ENCODE data around the gene CPNE2.
"Not testable (repeated sequence)": the region's sequence is repeated elsewhere in the genome, so short reads cannot be mapped to it uniquely, and the experiment has no call there.

Gene CPNE2

DNA sequence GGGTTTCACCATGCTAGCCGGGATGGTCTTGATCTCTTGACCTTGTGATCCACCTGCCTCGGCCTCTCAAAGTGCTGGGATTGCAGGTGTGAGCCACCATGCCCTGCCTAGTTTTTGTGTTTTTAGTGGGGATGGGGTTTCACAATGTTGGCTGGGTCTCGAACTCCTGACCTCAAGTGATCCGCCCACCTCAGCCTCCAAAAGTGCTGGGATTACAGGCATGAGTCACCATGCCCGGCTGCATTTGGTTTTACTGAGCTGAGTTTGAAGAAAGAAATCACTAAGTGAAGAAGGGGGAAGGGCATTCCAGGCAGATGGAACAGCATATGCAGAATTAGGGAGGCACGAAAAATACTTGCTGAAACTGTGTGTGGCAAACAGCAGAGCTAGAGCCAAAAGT is 7.6 kb downstream of the CPNE2 start:
- DNase-seq, result not testable (repeated sequence)

DNA sequence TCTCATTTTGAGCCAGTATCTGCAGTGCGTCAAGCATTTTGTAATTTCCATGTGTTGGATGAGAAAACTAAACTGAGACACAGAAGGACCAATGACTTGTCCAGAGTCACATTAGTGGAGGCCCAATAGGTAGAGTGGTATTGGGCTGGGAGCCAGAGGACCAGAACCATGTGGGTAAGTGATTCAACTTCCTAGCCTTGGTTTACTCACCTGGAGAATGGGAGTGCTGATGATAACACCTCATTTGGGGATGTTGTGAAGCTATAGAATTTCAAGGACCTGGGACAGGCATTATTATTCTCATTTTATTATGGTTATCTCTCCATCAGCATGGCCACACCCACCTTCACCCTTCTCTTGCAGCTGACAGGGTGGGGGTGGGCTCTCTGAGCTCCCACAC is 8.1 kb downstream of the CPNE2 start:
- DNase-seq, result no peak

DNA sequence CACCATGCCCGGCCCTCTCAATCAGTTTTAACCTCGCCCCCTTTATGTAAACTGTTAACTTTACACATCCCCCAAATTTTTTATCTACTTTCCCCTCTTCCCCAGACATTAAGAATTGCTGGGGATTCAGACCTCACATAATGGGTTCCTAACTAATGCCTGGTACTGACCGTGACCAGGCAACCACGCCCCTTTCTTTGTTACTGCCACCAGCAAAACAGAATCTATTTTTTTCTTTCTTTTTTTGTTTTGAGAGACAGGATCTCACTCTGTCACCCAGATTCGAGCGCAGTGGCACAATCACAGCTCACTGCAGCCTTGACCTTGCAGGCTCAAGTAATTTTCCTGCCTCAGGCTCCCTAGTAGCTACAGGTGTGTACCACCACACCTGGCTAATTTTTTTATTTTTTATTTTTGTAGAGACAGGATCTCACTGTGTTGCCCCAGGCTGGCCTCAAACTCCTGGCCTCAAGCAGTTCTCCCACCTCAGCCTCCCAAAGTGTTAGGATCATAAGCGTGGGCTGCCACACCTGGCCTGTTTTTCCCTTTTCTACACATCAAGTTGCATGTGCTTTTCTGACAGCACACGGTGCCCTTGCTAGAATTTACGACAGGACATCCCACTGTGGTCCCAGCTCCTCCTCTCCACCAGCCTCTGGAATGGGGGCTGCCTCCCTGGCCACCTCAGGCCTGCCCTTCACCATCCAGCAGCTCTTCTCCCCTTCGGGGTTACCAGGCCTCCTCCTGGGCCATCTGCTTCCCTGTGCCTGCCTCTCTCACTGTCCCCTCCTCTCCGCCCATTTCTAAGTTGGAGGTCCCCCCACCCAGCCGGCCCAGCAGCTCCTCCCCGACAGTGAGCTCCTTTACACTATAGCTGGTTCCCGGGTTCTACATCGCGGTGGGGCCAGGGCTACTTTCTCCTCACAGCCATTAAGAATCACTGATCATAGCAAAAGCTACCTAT is 10.8 kb downstream of the CPNE2 start:
- DNase-seq, result no peak

DNA sequence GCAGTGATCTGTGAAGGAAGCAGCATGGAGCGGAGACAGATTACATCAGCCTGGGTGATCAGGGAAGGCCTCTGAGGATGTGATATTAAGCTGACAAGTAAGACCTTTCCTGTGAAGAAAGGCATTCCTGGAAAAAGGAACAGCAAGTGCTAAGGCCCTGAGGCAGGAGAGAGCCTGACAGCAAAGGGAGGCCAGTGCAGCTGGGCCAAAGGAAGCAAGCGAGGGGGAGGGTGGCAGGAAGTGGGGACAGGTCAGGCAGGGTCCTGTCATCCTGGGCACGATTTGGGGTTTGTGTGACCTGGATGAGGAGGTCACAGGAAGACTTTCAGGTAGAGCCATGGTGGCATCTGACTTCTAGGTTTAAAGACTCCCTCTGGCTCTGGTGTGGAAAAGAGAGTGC is 12.3 kb downstream of the CPNE2 start:
- peak; percentile 22 for DNase-seq

DNA sequence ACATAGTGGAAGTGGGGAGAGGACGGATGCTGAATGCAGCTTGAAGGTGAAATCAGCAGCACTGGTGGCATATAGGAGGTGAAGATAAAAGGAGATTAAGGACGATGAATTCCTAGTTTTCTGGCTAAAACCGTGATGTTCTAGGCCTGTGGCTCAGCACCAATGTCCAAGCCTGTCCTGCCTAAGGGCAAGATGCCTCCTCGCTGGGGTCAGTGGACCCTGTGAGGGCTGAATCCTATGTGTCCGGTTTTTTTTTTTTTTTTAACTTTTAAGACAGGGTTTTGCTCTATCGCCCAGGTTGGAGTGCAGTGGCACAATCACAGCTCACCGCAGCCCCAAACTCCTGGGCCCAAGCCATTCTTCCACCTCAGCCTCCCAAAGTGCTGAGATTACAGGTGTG is 12.8 kb downstream of the CPNE2 start:
- no peak for DNase-seq

DNA sequence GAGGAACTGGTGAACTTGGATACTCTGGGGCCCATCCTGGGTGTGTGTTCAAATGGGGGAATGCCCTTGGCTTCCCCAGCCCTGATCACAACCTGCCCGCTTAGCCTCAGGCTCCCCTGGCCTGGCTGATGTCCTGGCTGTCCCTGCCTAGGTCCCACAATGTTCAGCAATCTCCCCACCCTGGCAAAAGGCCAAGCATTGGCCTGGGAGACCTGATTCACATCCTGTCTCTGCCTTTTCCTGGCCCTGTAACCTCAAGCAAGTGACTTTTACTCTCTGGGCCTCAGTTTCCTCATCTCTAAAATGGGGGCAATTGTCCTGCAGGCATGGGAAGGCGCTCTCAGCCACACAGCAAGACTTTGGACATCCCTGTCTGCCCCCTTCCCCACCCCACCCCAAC is 14.4 kb downstream of the CPNE2 start:
- no peak for DNase-seq

DNA sequence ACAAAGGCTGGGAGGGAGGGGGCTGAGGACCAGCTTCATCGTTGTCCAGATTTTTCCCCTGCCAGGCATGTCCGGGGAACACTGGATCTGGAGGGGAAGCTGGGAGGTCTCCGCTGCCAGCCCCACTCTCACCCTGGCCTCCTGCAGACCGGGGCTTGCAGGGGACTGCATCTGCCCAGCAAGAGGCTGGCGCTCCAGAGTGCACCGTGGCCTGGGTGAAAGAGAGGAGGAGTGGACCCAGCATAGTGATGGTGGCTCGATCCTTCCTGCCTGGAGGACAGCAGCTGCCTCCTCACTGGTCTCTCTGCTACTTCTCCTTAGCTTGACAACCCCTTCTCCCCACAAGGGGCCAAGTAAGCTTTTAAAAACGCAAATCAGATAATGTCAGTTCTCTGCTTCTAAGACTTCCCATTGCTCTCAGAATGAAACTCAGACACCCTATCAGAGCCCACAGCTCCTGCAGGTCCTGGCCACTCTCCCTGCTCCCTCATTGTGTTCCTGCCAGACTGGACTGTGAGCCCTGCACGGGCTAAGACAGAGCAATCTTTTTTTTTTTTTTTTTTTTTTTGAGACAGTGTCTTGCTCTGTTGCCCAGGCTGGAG is 15.0 kb downstream of the CPNE2 start:
- DNase-seq, result no peak

DNA sequence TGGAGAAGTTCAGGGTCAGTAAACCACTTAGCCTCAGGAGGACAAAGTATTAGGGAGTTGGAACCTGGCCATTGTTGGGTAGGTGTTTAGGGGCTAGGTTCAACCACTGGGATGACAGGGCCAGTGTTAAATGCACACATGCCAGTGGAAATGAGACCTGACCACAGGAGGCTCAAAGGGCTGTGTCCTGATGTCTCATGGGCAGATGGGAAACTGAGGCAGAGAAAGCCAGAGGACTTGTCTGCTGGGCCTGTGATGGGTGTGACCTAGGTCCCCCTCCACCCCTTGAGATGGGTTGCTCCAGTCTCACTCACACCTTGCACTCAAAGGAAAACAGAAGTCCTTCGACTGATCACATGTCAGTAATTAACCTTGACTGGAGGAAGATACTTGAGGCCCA is 16.0 kb downstream of the CPNE2 start:
- DNase-seq, result no peak

DNA sequence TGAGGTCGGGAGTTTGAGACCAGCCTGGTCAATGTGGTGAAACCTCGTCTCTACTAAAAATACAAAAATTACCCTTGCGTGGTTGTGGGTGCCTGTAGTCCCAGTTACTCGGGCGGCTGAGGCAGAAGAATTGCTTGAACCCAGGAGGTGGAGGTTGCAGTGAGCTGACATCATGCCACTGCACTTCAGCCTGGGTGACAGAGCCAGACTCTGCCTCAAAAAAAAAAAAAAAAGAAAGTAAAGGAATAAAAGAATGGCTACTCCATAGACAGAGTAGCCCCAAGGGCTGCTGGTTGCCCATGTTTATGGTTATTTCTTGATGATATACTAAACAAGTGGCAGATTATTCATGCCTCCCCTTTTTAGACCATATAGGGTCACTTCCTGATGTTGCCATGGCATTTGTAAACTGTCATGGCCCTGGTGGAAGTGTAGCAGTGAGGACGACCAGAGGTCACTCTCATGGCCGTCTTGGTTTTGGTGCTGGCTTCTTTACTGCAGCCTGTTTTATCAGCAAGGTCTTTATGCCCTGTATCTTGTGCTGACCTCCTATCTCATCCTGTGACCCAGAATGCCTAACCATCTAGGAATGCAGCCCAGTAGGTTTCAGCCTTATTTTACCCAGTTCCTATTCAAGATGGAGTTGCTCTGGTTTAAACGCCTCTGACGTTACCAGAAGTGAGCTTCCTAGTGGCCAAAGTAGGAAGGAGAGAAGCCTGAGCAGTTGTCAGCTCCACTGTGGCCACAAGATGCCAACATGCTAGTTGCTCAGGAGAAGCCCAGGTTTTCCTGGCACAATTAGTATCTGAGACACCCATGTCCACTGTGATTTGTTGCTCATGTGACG is 17.1 kb downstream of the CPNE2 start:
- DNase-seq, result not testable (repeated sequence)

DNA sequence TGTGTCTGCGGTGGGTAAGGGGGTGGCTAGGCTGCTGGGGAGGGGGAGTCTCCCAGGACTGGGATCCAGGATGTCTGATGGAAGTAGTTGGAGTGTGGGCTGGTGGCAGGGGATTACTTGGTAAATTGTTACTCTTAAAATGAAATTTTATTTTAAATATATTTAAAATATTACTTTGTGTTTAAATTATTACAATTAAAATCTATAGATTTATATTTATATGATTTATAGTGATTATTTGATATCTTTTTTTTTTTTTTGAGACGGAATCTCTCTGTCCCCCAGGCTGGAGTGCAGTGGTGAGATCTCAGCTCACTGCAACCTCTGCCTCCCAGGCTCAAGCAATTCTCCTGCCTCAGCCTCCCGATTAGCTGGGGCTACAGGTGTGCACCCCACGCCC is 18.6 kb downstream of the CPNE2 start:
- DNase-seq, result no peak

DNA sequence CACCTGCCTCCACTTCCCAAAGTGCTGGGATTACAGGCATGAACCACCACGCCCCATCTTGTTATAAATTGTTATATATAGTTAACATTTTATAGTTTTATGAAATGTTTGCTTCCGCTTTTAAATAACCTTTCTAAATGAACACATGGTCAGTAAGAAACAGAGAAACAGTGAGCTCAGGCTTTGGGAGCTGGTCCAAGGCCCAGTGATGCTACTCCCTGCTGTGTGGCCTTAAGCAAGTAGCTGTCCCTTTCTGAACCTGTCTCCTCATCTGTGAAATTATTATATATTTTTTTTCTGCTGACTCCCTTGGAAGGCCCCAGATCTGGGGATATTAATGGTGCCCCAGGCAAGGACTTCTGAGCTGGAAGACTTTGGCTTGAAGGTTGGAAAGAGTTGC is 19.0 kb downstream of the CPNE2 start:
- DNase-seq, result no peak

DNA sequence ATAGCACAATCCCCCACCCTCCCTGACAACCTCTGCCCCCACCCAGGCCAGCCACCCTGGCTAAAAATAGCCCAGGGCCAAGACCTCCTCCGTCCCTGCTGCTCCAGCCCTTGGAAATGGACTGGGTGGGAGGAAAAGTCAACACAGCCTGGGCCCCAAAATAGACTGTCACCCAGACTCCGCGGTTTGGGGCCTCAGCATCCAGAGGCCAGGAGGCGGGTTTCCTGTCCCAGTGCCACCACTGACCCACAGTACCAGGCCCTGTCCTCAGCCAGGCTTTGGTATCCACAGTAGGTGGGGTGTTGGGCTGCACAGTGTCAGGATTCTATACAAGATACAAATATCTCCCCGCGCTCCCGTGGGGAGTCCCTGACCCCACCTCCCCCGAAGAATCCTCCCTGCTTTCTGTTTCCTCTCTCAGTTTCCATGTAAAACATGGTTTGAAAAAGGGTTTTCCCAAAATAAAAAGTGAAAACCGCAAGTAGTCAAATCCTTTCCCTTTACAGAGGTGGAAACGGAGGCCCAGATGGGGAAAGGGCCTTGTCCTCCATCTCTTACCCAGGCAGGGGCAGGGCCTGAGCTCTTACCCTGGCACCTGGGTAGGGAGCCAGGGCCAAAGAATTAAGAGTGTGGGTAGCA is 20.1 kb downstream of the CPNE2 start:
- DNase-seq, result no peak

DNA sequence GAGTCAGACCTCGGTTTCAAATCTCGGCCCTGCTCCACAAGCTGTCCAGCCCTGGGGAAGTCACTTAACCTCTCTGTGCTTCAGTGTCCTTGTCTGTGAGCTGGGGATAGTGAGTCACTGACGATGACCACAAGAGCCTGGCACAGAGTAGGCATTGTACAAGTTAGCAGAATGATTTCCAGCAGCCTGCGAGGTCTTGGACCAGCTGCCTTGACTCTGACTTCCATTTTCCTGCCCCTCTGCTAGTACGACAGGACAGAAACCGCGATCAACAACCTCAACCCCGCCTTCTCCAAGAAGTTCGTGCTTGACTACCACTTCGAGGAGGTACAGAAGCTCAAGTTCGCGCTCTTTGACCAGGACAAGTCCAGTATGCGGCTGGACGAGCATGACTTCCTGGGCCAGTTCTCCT is 20.7 kb downstream of the CPNE2 start:
- DNase-seq, result no peak

DNA sequence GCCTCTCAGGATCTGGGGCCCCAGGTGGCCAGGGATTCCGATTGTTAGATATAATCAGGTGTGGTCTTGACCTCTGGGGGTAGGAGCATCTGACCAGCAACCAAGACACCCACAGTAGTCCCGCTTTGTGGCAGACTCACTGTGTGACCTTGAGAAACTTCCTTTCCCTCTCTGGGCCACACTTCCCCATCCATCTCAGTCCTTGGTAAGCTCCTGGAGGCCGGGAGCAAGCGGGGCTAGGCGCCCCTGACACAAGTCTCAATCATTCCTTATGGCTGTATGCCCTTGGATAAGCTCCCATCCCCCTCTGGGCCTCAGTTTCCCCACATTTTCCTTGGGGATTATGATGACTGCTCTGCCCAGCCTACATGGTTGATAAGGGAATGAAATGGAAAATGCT is 21.3 kb downstream of the CPNE2 start:
- no peak for DNase-seq

DNA sequence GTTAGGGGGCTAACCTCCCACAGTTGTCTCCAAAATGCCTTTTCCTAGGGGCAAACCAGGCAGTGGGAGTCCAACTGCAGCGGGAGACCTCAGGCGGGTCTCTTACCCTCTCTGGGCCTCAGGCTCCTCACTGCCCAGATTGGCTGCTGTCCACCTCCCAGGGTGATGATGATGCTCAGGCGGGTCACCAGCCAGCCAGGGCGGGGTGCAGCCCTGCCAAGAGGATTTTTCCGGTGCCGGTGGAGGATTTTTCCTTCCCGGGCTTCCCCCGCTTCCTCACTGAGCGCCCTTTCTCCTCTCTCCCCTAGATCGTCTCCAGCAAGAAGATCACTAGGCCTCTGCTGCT is 22.8 kb downstream of the CPNE2 start:
- DNase-seq, result no peak

DNA sequence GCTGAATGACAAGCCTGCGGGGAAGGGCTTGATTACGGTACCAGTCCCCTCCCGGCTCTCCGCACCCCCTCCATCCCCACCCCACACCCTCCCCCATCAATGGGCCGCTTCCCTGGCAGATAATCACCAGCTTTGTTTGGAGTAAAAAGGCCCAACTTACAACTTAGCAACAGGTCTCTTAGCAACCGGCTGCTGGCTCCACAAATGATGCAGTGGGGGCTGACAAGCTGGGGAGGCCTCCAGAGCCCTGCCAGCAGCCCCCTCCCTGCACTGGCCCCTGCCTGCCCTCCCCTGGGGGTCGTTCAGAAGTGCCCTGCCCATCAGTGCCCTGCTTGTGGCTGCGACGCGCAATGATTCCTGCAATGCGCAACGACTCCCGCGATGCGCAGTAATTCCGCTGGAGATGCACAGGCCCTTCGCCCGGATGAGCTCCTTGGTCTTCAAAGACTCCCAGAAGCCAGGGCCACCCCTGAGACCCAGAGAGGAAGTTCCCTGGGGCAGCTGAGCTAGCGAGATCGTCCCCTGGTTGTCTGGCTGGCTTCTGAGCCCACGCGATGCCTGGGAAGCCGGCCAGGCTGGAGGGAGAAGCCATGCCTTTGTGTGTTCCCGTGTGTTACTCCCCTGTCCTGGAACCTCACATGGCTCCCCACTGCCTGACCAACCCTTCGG is 23.3 kb downstream of the CPNE2 start:
- peak; percentile 49 for DNase-seq

DNA sequence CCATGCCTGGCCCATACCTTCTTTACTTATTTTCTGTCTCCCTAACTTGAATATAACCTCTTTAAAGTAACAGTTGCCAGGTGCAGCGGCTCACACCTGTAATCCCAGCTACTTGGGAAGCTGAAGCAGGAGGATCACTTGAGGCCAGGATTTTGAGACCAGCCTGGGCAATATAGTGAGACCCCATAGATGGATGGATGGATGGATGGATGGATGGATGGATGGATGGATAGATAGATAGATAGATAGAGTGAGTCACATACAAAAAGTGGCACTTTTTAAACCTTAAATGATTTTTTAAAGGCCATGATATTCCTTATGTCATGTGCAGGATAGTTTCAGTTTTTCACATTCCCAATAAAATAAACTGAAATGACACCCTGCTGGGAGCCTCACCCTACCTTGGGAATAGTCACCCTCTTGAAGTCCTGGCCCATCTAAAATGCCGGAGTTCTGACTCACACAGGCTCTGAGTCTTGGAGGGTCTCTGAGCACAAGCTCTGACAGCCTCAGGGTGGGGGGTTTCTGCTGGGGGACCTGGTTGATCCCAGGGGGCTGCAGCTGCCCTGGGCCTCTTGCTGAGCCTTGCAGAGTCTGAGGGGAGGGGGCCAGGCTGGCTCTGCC is 26.2 kb downstream of the CPNE2 start:
- no peak for DNase-seq

DNA sequence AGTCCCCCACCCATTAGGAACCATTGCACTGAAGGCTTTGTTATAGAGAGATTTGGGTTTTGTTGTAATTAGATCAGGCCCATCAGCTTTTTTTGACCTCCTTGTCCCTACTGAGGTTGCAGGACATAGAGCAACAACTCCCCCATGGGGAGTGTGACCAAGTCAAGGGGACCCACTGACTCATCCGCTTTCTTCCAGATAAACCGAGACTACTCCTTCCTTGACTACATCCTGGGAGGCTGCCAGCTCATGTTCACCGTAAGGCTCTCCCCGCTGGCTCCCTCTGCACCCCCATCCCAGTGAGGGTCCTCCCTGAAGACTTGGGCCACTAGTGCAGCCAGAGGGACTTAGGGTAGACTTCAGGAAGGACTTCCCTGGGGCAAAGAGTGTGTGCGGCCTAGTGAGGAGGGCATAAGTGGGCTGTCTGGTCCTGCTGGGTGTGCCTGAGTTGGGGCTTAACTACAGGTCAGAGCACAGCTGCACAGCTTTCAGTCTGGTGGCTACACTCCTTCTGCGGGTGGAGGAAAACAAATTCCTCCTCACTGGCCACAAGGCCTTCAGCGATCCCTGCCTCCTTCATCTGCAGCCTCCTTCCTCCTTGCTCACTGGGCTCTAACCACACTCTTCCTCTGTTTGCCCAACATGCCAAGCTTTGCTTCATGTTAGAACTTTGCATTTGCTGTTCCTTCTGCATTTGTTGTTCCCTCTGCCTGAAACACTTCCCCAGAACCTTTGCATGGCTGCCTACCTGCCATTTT is 31.0 kb downstream of the CPNE2 start:
- no peak for DNase-seq

DNA sequence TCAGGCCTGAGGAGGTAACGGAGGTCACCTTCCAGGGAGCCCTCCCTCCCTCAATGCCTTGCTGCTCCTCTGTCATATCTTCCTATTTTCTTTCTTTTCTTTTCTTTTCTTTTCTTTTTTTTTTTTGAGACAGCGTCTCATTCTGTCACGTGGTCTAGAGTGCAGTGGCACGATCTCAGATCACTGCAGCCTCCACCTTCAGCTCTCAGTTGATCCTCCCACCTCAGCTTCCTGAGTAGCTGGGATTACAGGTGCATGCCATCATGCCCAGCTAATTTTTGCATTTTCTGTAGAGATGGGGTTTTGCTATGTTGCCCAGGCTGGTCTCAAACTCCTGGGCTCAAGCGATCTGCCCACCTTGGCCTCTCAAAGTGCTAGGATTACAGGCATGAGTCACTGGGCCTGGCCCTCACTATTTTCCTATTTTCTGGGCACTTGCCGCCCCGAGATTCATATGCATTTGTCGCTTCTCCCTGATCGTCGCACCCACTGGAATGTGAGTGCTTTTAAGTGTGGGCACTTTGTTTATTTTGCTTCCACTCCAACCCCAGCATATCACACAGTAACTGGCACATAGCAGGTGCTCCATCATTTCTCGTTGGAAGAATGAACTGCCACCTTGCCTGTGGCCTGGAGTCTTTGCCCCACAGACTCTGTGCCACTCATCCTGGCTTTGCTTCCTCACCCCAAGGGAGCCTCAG is 31.7 kb downstream of the CPNE2 start:
- DNase-seq, result no peak

DNA sequence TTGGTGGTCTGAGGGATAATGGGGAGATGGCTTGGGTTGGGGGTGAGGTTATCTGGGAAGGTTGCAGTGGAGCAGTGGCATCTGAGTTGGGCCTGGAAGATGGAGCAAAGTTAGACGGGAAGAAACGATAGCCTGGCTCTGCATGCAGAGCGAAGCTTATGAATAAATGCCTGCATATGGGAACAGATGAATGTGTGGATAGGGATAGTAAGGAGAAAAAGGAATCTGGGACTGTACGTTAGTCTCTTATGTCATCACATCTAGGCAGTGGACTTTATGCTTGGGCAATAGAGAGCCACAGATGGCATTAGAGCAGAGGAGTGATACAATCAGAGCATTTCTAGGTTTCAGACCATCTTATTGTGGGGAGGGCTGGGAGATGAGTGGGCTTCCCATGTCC is 33.0 kb downstream of the CPNE2 start:
- DNase-seq, result no peak

DNA sequence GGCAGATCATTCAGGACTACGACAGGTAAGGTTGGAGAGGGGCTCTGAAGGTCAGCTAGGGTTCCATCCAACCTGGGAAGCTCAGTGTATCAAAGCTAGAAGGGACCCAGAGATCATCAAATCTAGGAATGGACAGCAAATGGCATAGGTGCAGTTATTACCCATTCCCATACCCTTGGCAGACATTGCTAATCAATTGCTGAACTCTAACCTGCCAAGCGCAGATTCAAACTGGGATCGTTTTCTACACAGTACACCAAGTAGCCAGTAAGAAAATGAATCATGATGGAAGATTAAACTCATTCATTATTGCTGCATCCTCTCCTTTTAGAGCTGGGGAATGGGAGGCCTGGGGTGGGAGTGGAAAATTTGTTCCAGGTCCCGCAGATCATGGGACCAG is 33.6 kb downstream of the CPNE2 start:
- no peak for DNase-seq
